CD4-positive, CD25-positive, alpha-beta regulatory T cell (primary cell): ENCODE measurements around the gene PSMD7. TPM values are rescaled to one million over a fixed set of nuclear protein-coding genes. Genes with fewer than 3 reads are reported as not detected.
A peak's percentile ranks its signal among the peaks of the same experiment; 100 is the strongest.

Experiments used
- ATAC-seq, 2 donors: fragments of 150-1000 bp; cut with Tn5 transposase; one replicate each; pipeline ENCODE4 v1.10.0; 2021; ENCODE audit warnings: low read depth in 2 of 2, moderate number of reproducible peaks in 2 of 2, moderate library complexity in 1 of 2
- DNase-seq, 3 donors: peaks; one replicate each; pipeline versions ENCODE4 v3.0.0 to v3.0.0-alpha.2; 2012 to 2022; ENCODE audit warnings: mixed read lengths in 1 of 3
- H3K27ac ChIP-seq: one replicate; pipeline ENCODE4 v1.7.0; 2013; ENCODE audit warnings: mild to moderate bottlenecking, low read length; ENCODE audit not compliant: insufficient read depth, poor library complexity, severe bottlenecking
- H3K27me3 ChIP-seq: one replicate; pipeline ENCODE4 v1.7.0; 2013; ENCODE audit warnings: low read length; ENCODE audit not compliant: control insufficient read depth, insufficient read depth
- H3K36me3 ChIP-seq: one replicate; pipeline ENCODE4 v1.7.0; 2013; ENCODE audit warnings: mild to moderate bottlenecking, low read length, moderate library complexity; ENCODE audit not compliant: control insufficient read depth, insufficient read depth
- H3K4me1 ChIP-seq: 2 replicates; pipeline ENCODE4 v1.7.0; 2013; ENCODE audit warnings: mild to moderate bottlenecking, low read length; ENCODE audit not compliant: insufficient read depth, control insufficient read depth, poor library complexity, severe bottlenecking
- H3K4me3 ChIP-seq: one replicate; pipeline ENCODE4 v1.7.0; 2013; ENCODE audit warnings: low read depth, mild to moderate bottlenecking, low read length, moderate library complexity
- H3K9me3 ChIP-seq, 2 experiments: 1 replicate in 1 of 2; 2 replicates in 1 of 2; pipeline ENCODE4 v1.7.0; 2013; ENCODE audit warnings: low read length in 2 of 2, mild to moderate bottlenecking in 1 of 2, moderate library complexity in 1 of 2; ENCODE audit not compliant: control insufficient read depth in 2 of 2
- H3K27ac Mint-ChIP-seq, 3 donors: one replicate each; pipeline ENCODE4 v1.8.0; 2020 to 2022; ENCODE audit warnings: mild to moderate bottlenecking in 3 of 3, mixed read lengths in 3 of 3, moderate library complexity in 2 of 3
- H3K27me3 Mint-ChIP-seq: one replicate; pipeline ENCODE4 v1.8.0; 2022; ENCODE audit warnings: mild to moderate bottlenecking, mixed read lengths
- H3K36me3 Mint-ChIP-seq: one replicate; pipeline ENCODE4 v1.8.0; 2020; ENCODE audit warnings: mixed read lengths
- H3K4me1 Mint-ChIP-seq, 4 donors: one replicate each; pipeline ENCODE4 v1.8.0; 2020 to 2022; ENCODE audit warnings: mixed read lengths in 4 of 4, mild to moderate bottlenecking in 1 of 4
- H3K4me3 Mint-ChIP-seq, 4 donors: one replicate each; pipeline ENCODE4 v1.8.0; 2020 to 2022; ENCODE audit warnings: mild to moderate bottlenecking in 4 of 4, mixed read lengths in 4 of 4, moderate library complexity in 3 of 4
- H3K9me3 Mint-ChIP-seq, 7 donors: one replicate each; pipeline ENCODE4 v1.8.0; 2020 to 2022; ENCODE audit warnings: mixed read lengths in 7 of 7, mild to moderate bottlenecking in 3 of 7, moderate library complexity in 2 of 7
- polyA plus RNA-seq, 4 donors: library from polyadenylated mRNA; unstranded; fragments of 300-500 nt; fragmentation: Illumina TruSeq; gene quantifications; one replicate each; pipeline ENCODE4 v1.2.3, GENCODE V29; 2021
- total RNA-seq: library from RNA; stranded (reverse); gene quantifications from one replicate; pipeline ENCODE4 v1.2.3, GENCODE V29; 2022

Gene PSMD7
- total RNA-seq (97.3 TPM), polyA plus RNA-seq (100 to 1,000 TPM; 105 to 130 (median 111) TPM)

- no peaks in the 10 kb centered on the region for H3K27me3 ChIP-seq
- H3K4me3 ChIP-seq: peak within 1 kb of the TSS; percentile 100
- DNase-seq: peak; percentile 84 to 94 (median 92)
- Mint-ChIP-seq H3K27ac (peak within 1 kb of the TSS; percentile 95 to 100 (median 98)), H3K4me3 (peak within 1 kb of the TSS; percentile 91 to 98 (median 95)), H3K36me3 (peaks cover 11% of the 10 kb centered on the region), H3K4me1 (peaks cover 9 to 50% (median 32%) of the 10 kb centered on the region in 4 donors), H3K9me3 (no peaks in the 10 kb centered on the region), H3K27me3 (peaks cover 6% of the 10 kb centered on the region)
- peak within 1 kb of the TSS; percentile 96 for H3K27ac ChIP-seq
- no peaks in the 10 kb centered on the region for H3K9me3 ChIP-seq
- peaks cover 34% of the 10 kb centered on the region for H3K4me1 ChIP-seq
- peaks cover 32% of the 10 kb centered on the region for H3K36me3 ChIP-seq
- peak; percentile 94 to 96 for ATAC-seq
Observed at GRCh38 chr16:74296432-74297144, at the start of gene PSMD7. TSS of gene PSMD7 (plus strand) at chr16:74296814. CDS start at chr16:74296915, 101 bp downstream.

GRCh38 chr16:74249254-74249653 is 47.4 kb upstream of the PSMD7 start:
- H3K27ac ChIP-seq: no peak overlapping the region
- peaks cover 10% of the 10 kb centered on the region for H3K27me3 ChIP-seq
- H3K27ac Mint-ChIP-seq: no peak overlapping the region
- no peaks in the 10 kb centered on the region for H3K9me3 ChIP-seq
- H3K4me1 ChIP-seq: no peaks in the 10 kb centered on the region
- no peaks in the 10 kb centered on the region for H3K36me3 ChIP-seq
- DNase-seq: no peak
- no peak for ATAC-seq
- no peaks in the 10 kb centered on the region for H3K9me3 Mint-ChIP-seq
- H3K36me3 Mint-ChIP-seq: no peaks in the 10 kb centered on the region
- no peak overlapping the region for H3K4me3 Mint-ChIP-seq
- peaks cover 22% of the 10 kb centered on the region for H3K27me3 Mint-ChIP-seq
- H3K4me1 Mint-ChIP-seq: no peaks in the 10 kb centered on the region
- H3K4me3 ChIP-seq: no peak overlapping the region

DNA sequence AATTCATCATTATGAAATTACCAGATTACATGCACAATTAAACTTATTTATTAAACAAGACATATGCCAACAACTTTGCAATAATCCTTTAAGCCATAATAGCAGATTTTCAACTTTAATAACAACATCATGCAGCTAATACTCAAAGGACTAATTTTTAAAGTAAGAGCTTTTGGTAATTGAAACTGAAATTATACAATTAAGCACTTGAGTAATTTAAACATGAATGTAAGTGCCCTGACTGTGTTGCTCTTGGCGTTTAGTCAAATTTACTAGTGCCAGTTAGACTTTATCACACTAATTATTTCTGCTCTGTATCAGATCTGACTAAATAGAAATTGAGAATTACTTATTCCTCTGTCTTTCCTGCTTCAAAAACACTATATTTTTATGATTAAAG is 46.8 kb upstream of the PSMD7 start:
- no peaks in the 10 kb centered on the region for H3K4me1 ChIP-seq
- peaks cover 19% of the 10 kb centered on the region for H3K27me3 Mint-ChIP-seq
- no peaks in the 10 kb centered on the region for H3K36me3 Mint-ChIP-seq
- H3K9me3 ChIP-seq: no peaks in the 10 kb centered on the region
- H3K27ac Mint-ChIP-seq: no peak overlapping the region
- H3K36me3 ChIP-seq: no peaks in the 10 kb centered on the region
- ATAC-seq (no peak), DNase-seq (no peak)
- no peaks in the 10 kb centered on the region for H3K4me1 Mint-ChIP-seq
- no peaks in the 10 kb centered on the region for H3K9me3 Mint-ChIP-seq
- H3K27me3 ChIP-seq: peaks cover 6% of the 10 kb centered on the region
- no peak overlapping the region for H3K4me3 Mint-ChIP-seq
- no peak overlapping the region for H3K4me3 ChIP-seq
- no peak overlapping the region for H3K27ac ChIP-seq

- H3K27me3 ChIP-seq: peaks cover 6% of the 10 kb centered on the region
- H3K36me3 Mint-ChIP-seq: no peaks in the 10 kb centered on the region
- H3K27ac Mint-ChIP-seq: no peak overlapping the region
- H3K27ac ChIP-seq: no peak overlapping the region
- DNase-seq (no peak), ATAC-seq (no peak)
- H3K4me3 Mint-ChIP-seq: no peak overlapping the region
- H3K9me3 ChIP-seq: no peaks in the 10 kb centered on the region
- H3K36me3 ChIP-seq: no peaks in the 10 kb centered on the region
- H3K4me1 ChIP-seq: no peaks in the 10 kb centered on the region
- no peaks in the 10 kb centered on the region for H3K9me3 Mint-ChIP-seq
- no peaks in the 10 kb centered on the region for H3K4me1 Mint-ChIP-seq
- peaks cover 9% of the 10 kb centered on the region for H3K27me3 Mint-ChIP-seq
- H3K4me3 ChIP-seq: no peak overlapping the region
Observed at GRCh38 chr16:74252329-74252728, 44.3 kb upstream of the PSMD7 start.

GRCh38 chr16:74253161-74253938 is 43.3 kb upstream of the PSMD7 start:
- Histone ChIP-seq H3K36me3 (no peaks in the 10 kb centered on the region), H3K4me3 (no peak overlapping the region), H3K27ac (no peak overlapping the region), H3K27me3 (peaks cover 3% of the 10 kb centered on the region), H3K4me1 (no peaks in the 10 kb centered on the region), H3K9me3 (no peaks in the 10 kb centered on the region)
- H3K4me3 Mint-ChIP-seq: no peak overlapping the region
- no peaks in the 10 kb centered on the region for H3K4me1 Mint-ChIP-seq
- H3K27me3 Mint-ChIP-seq: peaks cover 5% of the 10 kb centered on the region
- H3K27ac Mint-ChIP-seq: no peak overlapping the region
- DNase-seq (no peak), ATAC-seq (no peak)
- H3K9me3 Mint-ChIP-seq: no peaks in the 10 kb centered on the region
- H3K36me3 Mint-ChIP-seq: no peaks in the 10 kb centered on the region

DNA sequence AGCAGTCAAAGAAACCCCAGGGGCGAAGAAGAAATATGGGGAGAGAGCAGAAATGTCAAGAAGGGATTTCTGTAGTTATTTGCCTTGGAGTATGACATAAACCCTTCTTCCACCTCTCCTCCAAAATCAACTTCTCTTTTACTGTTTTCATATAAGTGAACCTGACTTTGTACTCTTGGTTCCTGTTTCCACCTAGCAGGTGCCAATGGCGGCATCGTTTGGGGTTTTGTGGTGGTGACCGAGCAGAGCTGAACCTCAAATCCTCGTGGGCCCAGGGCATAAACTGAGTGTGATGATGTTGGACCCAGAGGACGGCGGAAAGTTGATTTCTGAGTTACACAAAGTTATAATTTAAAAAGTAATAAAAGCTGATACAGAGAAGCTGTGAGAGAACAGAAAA is 39.6 kb upstream of the PSMD7 start:
- ATAC-seq: no peak
- H3K9me3 ChIP-seq: no peaks in the 10 kb centered on the region

DNA sequence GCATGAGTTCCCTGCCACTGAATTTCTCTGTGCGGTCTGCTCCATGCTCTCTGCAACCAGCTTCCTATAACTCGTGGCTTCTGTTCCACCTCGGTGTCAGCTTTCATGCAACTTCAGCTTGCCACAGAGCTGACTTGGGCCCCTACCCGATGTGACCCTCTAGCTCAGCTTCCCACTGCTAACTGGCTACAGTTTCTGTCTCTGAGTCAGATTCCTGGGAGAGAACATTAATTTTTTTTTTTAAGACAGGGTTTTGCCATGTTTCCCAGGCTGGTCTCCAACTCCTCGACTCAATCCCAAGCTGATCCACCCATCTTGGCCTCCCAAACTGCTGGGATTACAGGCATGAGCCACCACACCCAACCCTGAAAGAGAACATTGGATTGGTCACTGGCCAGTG is 35.5 kb upstream of the PSMD7 start:
- Mint-ChIP-seq H3K9me3 (no peaks in the 10 kb centered on the region), H3K36me3 (no peaks in the 10 kb centered on the region), H3K4me1 (no peaks in the 10 kb centered on the region), H3K27me3 (peaks cover 5% of the 10 kb centered on the region), H3K4me3 (no peak overlapping the region), H3K27ac (no peak overlapping the region)
- Histone ChIP-seq H3K4me1 (no peaks in the 10 kb centered on the region), H3K36me3 (no peaks in the 10 kb centered on the region), H3K27me3 (no peaks in the 10 kb centered on the region), H3K27ac (no peak overlapping the region), H3K4me3 (no peak overlapping the region), H3K9me3 (no peaks in the 10 kb centered on the region)
- DNase-seq: no peak
- no peak for ATAC-seq

More for the DNA sequence above, 39.6 kb upstream of the PSMD7 start:
- no peak overlapping the region for H3K27ac Mint-ChIP-seq
- Histone ChIP-seq H3K4me1 (no peaks in the 10 kb centered on the region), H3K27ac (no peak overlapping the region), H3K36me3 (no peaks in the 10 kb centered on the region), H3K27me3 (no peaks in the 10 kb centered on the region), H3K4me3 (no peak overlapping the region)
- no peak overlapping the region for H3K4me3 Mint-ChIP-seq
- no peaks in the 10 kb centered on the region for H3K9me3 Mint-ChIP-seq
- H3K4me1 Mint-ChIP-seq: no peaks in the 10 kb centered on the region
- no peaks in the 10 kb centered on the region for H3K36me3 Mint-ChIP-seq
- no peaks in the 10 kb centered on the region for H3K27me3 Mint-ChIP-seq
- DNase-seq: no peak
